ENCODE data around the gene PDE4B.

Gene PDE4B

DNA sequence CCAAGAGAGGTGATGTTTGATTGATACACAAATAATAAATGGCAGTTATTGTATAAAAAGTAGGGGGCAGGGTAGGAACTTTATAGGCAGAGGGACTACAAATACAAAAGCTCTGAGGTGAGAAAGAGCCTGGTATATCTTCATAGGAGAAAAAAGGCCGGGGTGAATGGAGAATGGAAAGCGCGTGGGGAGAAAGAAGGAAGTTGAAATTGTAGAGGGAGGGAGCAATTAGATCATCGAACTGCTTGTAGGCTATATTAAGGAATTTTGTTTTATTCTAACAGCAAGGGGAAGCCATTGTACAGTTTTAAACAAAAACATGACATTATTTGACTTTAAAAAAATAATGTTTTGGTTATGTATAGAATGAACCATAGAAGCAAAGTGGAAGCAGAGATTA, 147.4 kb downstream of the PDE4B start:
- H3K9me3 ChIP-seq (ENCODE audit: insufficient read depth, low read length) = no peaks in the 10 kb centered on the region
- H3K4me2 ChIP-seq (ENCODE audit: low read length) = no peak overlapping the region
- no peak overlapping the region for H3K27ac ChIP-seq (ENCODE audit: low read length)
- peaks cover 4% of the 10 kb centered on the region; the same call in 1 of the 2 replicates for H3K4me1 ChIP-seq (ENCODE audit: low read length)
- no peak overlapping the region for H3K9ac ChIP-seq (ENCODE audit: low read length)
- H3K4me3 ChIP-seq (ENCODE audit: low read length) = no peak overlapping the region
- TF ChIP-seq EZH2phosphoT487 (IDR thresholded peaks at IDR 0.05; ENCODE audit: low read depth) (no peak), CTCF (IDR thresholded peaks at IDR 0.05; ENCODE audit: low read depth, low read length) (no peak)
- H4K20me1 ChIP-seq (ENCODE audit: insufficient read depth, low read length) = no peaks in the 10 kb centered on the region
- no peaks in the 10 kb centered on the region for H3K27me3 ChIP-seq (ENCODE audit: low read depth, low read length)
- H3K79me2 ChIP-seq (ENCODE audit: low read length) = no peaks in the 10 kb centered on the region
- no peaks in the 10 kb centered on the region for H3K36me3 ChIP-seq (replicated peaks; ENCODE audit: low read depth, low read length)
- no peak overlapping the region for H2AFZ ChIP-seq (ENCODE audit: low read depth, low read length)

GRCh38 chr1:65942476-65942875, 149.8 kb downstream of the PDE4B start:
- H2AFZ ChIP-seq (ENCODE audit: low read depth, low read length) = no peak overlapping the region
- H3K27ac ChIP-seq (ENCODE audit: low read length) = no peak overlapping the region
- H3K9me3 ChIP-seq (ENCODE audit: insufficient read depth, low read length) = no peaks in the 10 kb centered on the region
- H3K27me3 ChIP-seq (ENCODE audit: low read depth, low read length) = no peaks in the 10 kb centered on the region
- H4K20me1 ChIP-seq (ENCODE audit: insufficient read depth, low read length) = no peaks in the 10 kb centered on the region
- no peaks in the 10 kb centered on the region for H3K36me3 ChIP-seq (replicated peaks; ENCODE audit: low read depth, low read length)
- H3K79me2 ChIP-seq (ENCODE audit: low read length) = no peaks in the 10 kb centered on the region
- H3K4me3 ChIP-seq (ENCODE audit: low read length) = no peak overlapping the region
- peaks cover 4% of the 10 kb centered on the region; the same call in 1 of the 2 replicates for H3K4me1 ChIP-seq (ENCODE audit: low read length)
- no peak overlapping the region for H3K9ac ChIP-seq (ENCODE audit: low read length)
- H3K4me2 ChIP-seq (ENCODE audit: low read length) = no peak overlapping the region
- no peak for TF ChIP-seq CTCF (IDR thresholded peaks at IDR 0.05; ENCODE audit: low read depth, low read length)
- no peak for TF ChIP-seq EZH2phosphoT487 (IDR thresholded peaks at IDR 0.05; ENCODE audit: low read depth)

DNA sequence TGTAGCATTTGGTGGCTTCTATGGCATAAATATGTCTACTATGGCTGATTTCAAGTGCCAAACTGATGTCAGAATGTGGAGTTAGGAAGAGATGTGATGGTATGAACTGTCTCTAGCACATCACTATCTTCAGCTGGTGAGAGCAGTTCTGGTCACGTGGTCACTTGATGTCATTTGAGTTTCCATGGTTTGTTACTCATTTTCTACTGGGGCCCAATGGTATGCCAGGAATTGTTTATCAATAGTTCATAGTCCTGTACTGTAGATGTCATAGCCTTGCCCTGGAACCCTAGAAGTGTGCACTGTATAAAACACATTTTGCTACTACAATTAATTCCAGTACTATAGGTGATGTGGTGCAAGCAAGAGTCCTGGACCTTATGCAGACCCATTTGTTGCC, 153.7 kb downstream of the PDE4B start:
- H3K27me3 ChIP-seq (ENCODE audit: low read depth, low read length) = no peaks in the 10 kb centered on the region
- no peaks in the 10 kb centered on the region for H3K36me3 ChIP-seq (replicated peaks; ENCODE audit: low read depth, low read length)
- TF ChIP-seq EZH2phosphoT487 (IDR thresholded peaks at IDR 0.05; ENCODE audit: low read depth) (no peak), CTCF (IDR thresholded peaks at IDR 0.05; ENCODE audit: low read depth, low read length) (no peak)
- H3K4me1 ChIP-seq (ENCODE audit: low read length) = peaks cover 21% of the 10 kb centered on the region
- no peaks in the 10 kb centered on the region for H4K20me1 ChIP-seq (ENCODE audit: insufficient read depth, low read length)
- no peak overlapping the region for H3K9ac ChIP-seq (ENCODE audit: low read length)
- no peaks in the 10 kb centered on the region for H3K79me2 ChIP-seq (ENCODE audit: low read length)
- H3K4me2 ChIP-seq (ENCODE audit: low read length) = no peak overlapping the region
- H3K4me3 ChIP-seq (ENCODE audit: low read length) = no peak overlapping the region
- no peak overlapping the region for H2AFZ ChIP-seq (ENCODE audit: low read depth, low read length)
- no peak overlapping the region for H3K27ac ChIP-seq (ENCODE audit: low read length)
- no peaks in the 10 kb centered on the region for H3K9me3 ChIP-seq (ENCODE audit: insufficient read depth, low read length)

GRCh38 chr1:65946960-65947359, 154.3 kb downstream of the PDE4B start:
- H3K9me3 ChIP-seq (ENCODE audit: insufficient read depth, low read length) = no peaks in the 10 kb centered on the region
- no peaks in the 10 kb centered on the region for H3K36me3 ChIP-seq (replicated peaks; ENCODE audit: low read depth, low read length)
- no peak overlapping the region for H3K4me3 ChIP-seq (ENCODE audit: low read length)
- H3K27ac ChIP-seq (ENCODE audit: low read length) = no peak overlapping the region
- H3K4me1 ChIP-seq (ENCODE audit: low read length) = peaks cover 21% of the 10 kb centered on the region
- TF ChIP-seq CTCF (IDR thresholded peaks at IDR 0.05; ENCODE audit: low read depth, low read length) = no peak
- TF ChIP-seq EZH2phosphoT487 (IDR thresholded peaks at IDR 0.05; ENCODE audit: low read depth) = no peak
- H2AFZ ChIP-seq (ENCODE audit: low read depth, low read length) = no peak overlapping the region
- H4K20me1 ChIP-seq (ENCODE audit: insufficient read depth, low read length) = no peaks in the 10 kb centered on the region
- H3K9ac ChIP-seq (ENCODE audit: low read length) = no peak overlapping the region
- no peak overlapping the region for H3K4me2 ChIP-seq (ENCODE audit: low read length)
- H3K79me2 ChIP-seq (ENCODE audit: low read length) = no peaks in the 10 kb centered on the region
- H3K27me3 ChIP-seq (ENCODE audit: low read depth, low read length) = no peaks in the 10 kb centered on the region
